HL-60/S4 treated with phorbol 12-myristate 13-acetate at 8.2 ng/mL for 4 days and 3 days (cell line): ENCODE data around the gene MRPL19.
"Not testable (repeated sequence)": the region's sequence is repeated elsewhere in the genome, so short reads cannot be mapped to it uniquely, and the experiment has no call there.

ENCODE experiments used
- in situ Hi-C: fragments of 300-500 bp; cut with MboI; formaldehyde crosslinking; loops from 2 replicates; pipeline ENCODE4 v1.15.0; 2022; ENCODE audit warnings: low sequenced_read_pairs

MRPL19 gene

GRCh38 chr2:75657798-75658197, 11.2 kb downstream of the MRPL19 start:
- in situ Hi-C loops, result no loop called here

GRCh38 chr2:75666911-75667310, 20.3 kb downstream of the MRPL19 start:
- in situ Hi-C loops, result no loop called here

GRCh38 chr2:75667884-75668283, 21.3 kb downstream of the MRPL19 start:
- in situ Hi-C loops, result no loop called here

- in situ Hi-C loops, result not testable (repeated sequence)
Observed at GRCh38 chr2:75675423-75675822, 28.8 kb downstream of the MRPL19 start.

GRCh38 chr2:75675908-75676307, 29.3 kb downstream of the MRPL19 start:
- in situ Hi-C loops, result no loop called here

- in situ Hi-C loops, result no loop called here
Observed at GRCh38 chr2:75676464-75676863, 29.9 kb downstream of the MRPL19 start.

- in situ Hi-C loops, result no loop called here
Observed at GRCh38 chr2:75679556-75679955, 33.0 kb downstream of the MRPL19 start.

- in situ Hi-C loops, result no loop called here
Observed at GRCh38 chr2:75680402-75680801, 33.8 kb downstream of the MRPL19 start.

GRCh38 chr2:75683430-75683829, 36.8 kb downstream of the MRPL19 start:
- in situ Hi-C loops, result not testable (repeated sequence)

GRCh38 chr2:75688196-75688595, 41.6 kb downstream of the MRPL19 start:
- in situ Hi-C loops, result no loop called here

- in situ Hi-C loops, result no loop called here
Observed at GRCh38 chr2:75698918-75699317, 52.3 kb downstream of the MRPL19 start.

GRCh38 chr2:75702593-75702992, 56.0 kb downstream of the MRPL19 start:
- in situ Hi-C loops, result no loop called here

- in situ Hi-C loops, result no loop called here
Observed at GRCh38 chr2:75703589-75704287, 57.2 kb downstream of the MRPL19 start.

- in situ Hi-C loops, result no loop called here
Observed at GRCh38 chr2:75705921-75706320, 59.3 kb downstream of the MRPL19 start.

- in situ Hi-C loops, result no loop called here
Observed at GRCh38 chr2:75707901-75708300, 61.3 kb downstream of the MRPL19 start.

GRCh38 chr2:75709297-75709696, 62.7 kb downstream of the MRPL19 start:
- in situ Hi-C loops, result no loop called here

- in situ Hi-C loops, result no loop called here
Observed at GRCh38 chr2:75710220-75710576, 63.6 kb downstream of the MRPL19 start.

- in situ Hi-C loops, result no loop called here
Observed at GRCh38 chr2:75710577-75711253, 64.1 kb downstream of the MRPL19 start, which contains the start of gene GCFC2. GCFC2 (minus strand) TSS chr2:75710915; CDS start chr2:75710855, 60 bp downstream.

- in situ Hi-C loops, result not testable (repeated sequence)
Observed at GRCh38 chr2:75711590-75711989, 65.0 kb downstream of the MRPL19 start.

GRCh38 chr2:75716406-75716805, 69.8 kb downstream of the MRPL19 start:
- in situ Hi-C loops, result no loop called here

GRCh38 chr2:75719616-75720015, 73.0 kb downstream of the MRPL19 start:
- in situ Hi-C loops, result no loop called here

- in situ Hi-C loops, result no loop called here
Observed at GRCh38 chr2:75720525-75720924, 73.9 kb downstream of the MRPL19 start.

- in situ Hi-C loops, result no loop called here
Observed at GRCh38 chr2:75722687-75723086, 76.1 kb downstream of the MRPL19 start.
